H1 (cell line): Measurements from ENCODE around the gene PPFIA4. TPM values are rescaled to one million over a fixed set of nuclear protein-coding genes. Genes with fewer than 3 reads are reported as not detected.
A peak's percentile ranks its signal among the peaks of the same experiment; 100 is the strongest.

Source experiments
- CTCF ChIA-PET: fragments of 300-600 bp; sonication (Branson Sonifier 250); formaldehyde crosslinking; loops from one replicate; lab custom pipeline; 2021; ENCODE audit not compliant: partially characterized antibody; lab: Charles Lee
- POLR2A ChIA-PET: fragments of 300-600 bp; sonication (Branson Sonifier 250); formaldehyde crosslinking; loops from one replicate; lab custom pipeline; 2021; ENCODE audit warnings: inconsistent platforms; ENCODE audit not compliant: partially characterized antibody; lab: Charles Lee
- DNase-seq, 2 experiments: peaks; one replicate each; pipeline versions ENCODE4 v3.0.0 to v3.0.0-alpha.2; 2010 to 2022; ENCODE audit warnings: low spot score in 2 of 2, low read depth in 1 of 2, mixed read lengths in 1 of 2
- FAIRE-seq: peaks from 2 replicates; lab custom pipeline; 2011; peaks lifted over from hg19 to GRCh38; lab: Jason Lieb, UNC
- H2AFZ ChIP-seq: 2 replicates; pipeline ENCODE4 v1.8.1; 2012; ENCODE audit warnings: low read length, inconsistent platforms
- H2AK5ac ChIP-seq: 2 replicates; pipeline ENCODE4 v1.6.1; 2013; ENCODE audit warnings: low read depth, low read length
- H2BK120ac ChIP-seq: replicated peaks from 2 replicates; pipeline ENCODE3; 2013; ENCODE audit warnings: low read depth, low read length, inconsistent platforms
- H2BK12ac ChIP-seq: 2 replicates; pipeline ENCODE4 v1.6.1; 2013; ENCODE audit warnings: low read depth, low read length
- H2BK15ac ChIP-seq: 2 replicates; pipeline ENCODE4 v1.6.1; 2013; ENCODE audit warnings: low read length
- H2BK20ac ChIP-seq: 2 replicates; pipeline ENCODE4 v1.6.1; 2013; ENCODE audit warnings: low read length
- H2BK5ac ChIP-seq: 2 replicates; pipeline ENCODE4 v1.6.1; 2013; ENCODE audit warnings: low read depth, low read length
- H3K14ac ChIP-seq: 2 replicates; pipeline ENCODE4 v1.6.1; 2013; ENCODE audit warnings: inconsistent platforms; ENCODE audit not compliant: insufficient read length
- H3K18ac ChIP-seq: 2 replicates; pipeline ENCODE4 v1.6.1; 2013; ENCODE audit warnings: low read length; ENCODE audit errors: extremely low read depth
- H3K23ac ChIP-seq: 2 replicates; pipeline ENCODE4 v1.6.1; 2013; ENCODE audit warnings: inconsistent platforms; ENCODE audit not compliant: insufficient read length
- H3K23me2 ChIP-seq: 2 replicates; pipeline ENCODE4 v1.6.1; 2013; ENCODE audit warnings: low read depth, low read length
- H3K27ac ChIP-seq: 2 replicates; pipeline ENCODE4 v1.6.1; 2011; ENCODE audit warnings: low read depth, low read length, inconsistent platforms
- H3K27me3 ChIP-seq, 4 experiments: replicated peaks in 1 of 4; 1 replicate in 1 of 4; 2 replicates in 3 of 4; pipeline versions ENCODE4 v1.6.1 to v1.8.1; 2011 to 2013; ENCODE audit warnings: low read length in 3 of 4, mild to moderate bottlenecking in 3 of 4, inconsistent platforms in 2 of 4, mixed read lengths in 2 of 4, moderate library complexity in 1 of 4; ENCODE audit not compliant: control insufficient read depth in 3 of 4, insufficient read depth in 3 of 4; ENCODE audit errors: extremely low read depth in 1 of 4
- H3K36me3 ChIP-seq, 4 experiments: 2 replicates each; pipeline versions ENCODE4 v1.6.1 to v1.8.1; 2011 to 2013; ENCODE audit warnings: mild to moderate bottlenecking in 4 of 4, low read length in 3 of 4, moderate library complexity in 2 of 4, control low read depth in 1 of 4, inconsistent platforms in 1 of 4; ENCODE audit not compliant: insufficient read depth in 4 of 4, control insufficient read depth in 2 of 4
- H3K4ac ChIP-seq: replicated peaks from 2 replicates; pipeline ENCODE3; 2013; ENCODE audit warnings: low read length, low read depth, mixed read lengths, inconsistent platforms; ENCODE audit not compliant: insufficient read length
- H3K4me1 ChIP-seq, 4 experiments: replicated peaks in 1 of 4; 1 replicate in 1 of 4; 2 replicates in 3 of 4; pipeline versions ENCODE4 v1.6.1 to v1.8.1; 2011 to 2013; ENCODE audit warnings: low read length in 3 of 4, inconsistent platforms in 2 of 4, mixed read lengths in 1 of 4; ENCODE audit not compliant: insufficient read depth in 4 of 4, control insufficient read depth in 3 of 4
- H3K4me2 ChIP-seq, 2 experiments: 2 replicates each; pipeline versions ENCODE4 v1.6.1 to v1.8.1; 2011 to 2013; ENCODE audit warnings: low read depth in 2 of 2, low read length in 2 of 2, control low read depth in 1 of 2, inconsistent platforms in 1 of 2, mild to moderate bottlenecking in 1 of 2; ENCODE audit not compliant: insufficient read depth in 1 of 2
- H3K4me3 ChIP-seq, 4 experiments: fragments of 200-600, 300-600 bp in 1 of 4; sonication (generic), shearing (Covaris generic), sonication (Bioruptor Twin) in 1 of 4; 2 replicates each; pipeline versions ENCODE4 v1.5.1 to v1.8.1; 2011 to 2016; ENCODE audit warnings: low read length in 4 of 4, low read depth in 3 of 4, control low read depth in 2 of 4, inconsistent platforms in 2 of 4, mild to moderate bottlenecking in 2 of 4, mixed read lengths in 1 of 4, moderate library complexity in 1 of 4; ENCODE audit not compliant: insufficient read depth in 2 of 4; ENCODE audit errors: extremely low read depth in 1 of 4
- H3K56ac ChIP-seq: replicated peaks from 2 replicates; pipeline ENCODE3; 2013; ENCODE audit warnings: low read depth, mild to moderate bottlenecking, mixed read lengths, low read length, inconsistent platforms; ENCODE audit not compliant: insufficient read length
- H3K79me1 ChIP-seq: 2 replicates; pipeline ENCODE4 v1.6.1; 2013; ENCODE audit warnings: low read depth, low read length, control low read depth
- H3K79me2 ChIP-seq, 2 experiments: 2 replicates each; pipeline versions ENCODE4 v1.6.1 to v1.8.1; 2012 to 2013; ENCODE audit warnings: low read length in 2 of 2, mild to moderate bottlenecking in 2 of 2, inconsistent platforms in 1 of 2; ENCODE audit not compliant: insufficient read depth in 2 of 2, control insufficient read depth in 1 of 2
- H3K9ac ChIP-seq, 4 experiments: replicated peaks in 1 of 4; 1 replicate in 1 of 4; 2 replicates in 3 of 4; pipeline versions ENCODE4 v1.6.1 to v1.8.1; 2011 to 2013; ENCODE audit warnings: low read depth in 3 of 4, low read length in 3 of 4, control low read depth in 2 of 4, mild to moderate bottlenecking in 2 of 4, moderate library complexity in 2 of 4, inconsistent platforms in 1 of 4; ENCODE audit errors: extremely low read depth in 1 of 4
- H3K9me3 ChIP-seq, 2 experiments: 2 replicates each; pipeline versions ENCODE4 v1.6.1 to v1.8.1; 2012 to 2013; ENCODE audit warnings: mild to moderate bottlenecking in 2 of 2, moderate library complexity in 2 of 2, control low read depth in 1 of 2, inconsistent platforms in 1 of 2, low read depth in 1 of 2, low read length in 1 of 2, mixed read lengths in 1 of 2; ENCODE audit not compliant: insufficient read depth in 2 of 2
- H4K20me1 ChIP-seq, 2 experiments: replicated peaks in 1 of 2; 2 replicates each; pipeline versions ENCODE3 to v1.8.1; 2011 to 2013; ENCODE audit warnings: inconsistent platforms in 2 of 2, low read length in 2 of 2, mild to moderate bottlenecking in 1 of 2; ENCODE audit not compliant: insufficient read depth in 2 of 2, control insufficient read depth in 1 of 2
- H4K5ac ChIP-seq: 2 replicates; pipeline ENCODE4 v1.6.1; 2013; ENCODE audit warnings: low read length, low read depth, mixed read lengths, inconsistent platforms; ENCODE audit not compliant: insufficient read length
- H4K8ac ChIP-seq: 2 replicates; pipeline ENCODE4 v1.8.0; 2013; ENCODE audit warnings: mild to moderate bottlenecking, moderate library complexity, low read length, inconsistent platforms; ENCODE audit not compliant: insufficient read depth; ENCODE audit errors: extremely low read depth
- H4K91ac ChIP-seq: replicated peaks from 2 replicates; pipeline ENCODE3; 2013; ENCODE audit warnings: low read length, mixed read lengths, inconsistent platforms; ENCODE audit not compliant: insufficient read length
- ASH2L ChIP-seq: fragments of 200-600, 300-600 bp; sonication (generic); IDR thresholded peaks from one replicate; pipeline ENCODE4 v1.7.1; 2017; ENCODE audit warnings: low read length
- BRCA1 ChIP-seq: IDR thresholded peaks from 2 replicates; pipeline ENCODE4 v1.6.1; 2012; ENCODE audit warnings: low read depth, low read length, improper control_type of control experiment
- CEBPB ChIP-seq: IDR thresholded peaks from 2 replicates; pipeline ENCODE4 v1.6.1; 2012; ENCODE audit warnings: low read depth, low read length
- EZH2 ChIP-seq: fragments of 200-600 bp; sonication (generic); IDR thresholded peaks from 2 replicates; pipeline ENCODE4 v1.7.1; 2012; ENCODE audit warnings: low read depth, mild to moderate bottlenecking, moderate library complexity, low read length, inconsistent platforms; ENCODE audit not compliant: severe bottlenecking
- RNF2 ChIP-seq: fragments of 200-900, 300-1000 bp; sonication (generic); IDR thresholded peaks from 2 replicates; pipeline ENCODE4 v1.7.1; 2016; ENCODE audit warnings: borderline replicate concordance, low read depth, mild to moderate bottlenecking, antibody characterized with exemption, low read length; ENCODE audit not compliant: poor library complexity, severe bottlenecking; ENCODE audit errors: missing control alignments
- SIN3A ChIP-seq, 2 experiments: IDR thresholded peaks in 1 of 2; conservative IDR thresholded peaks in 1 of 2; 2 replicates each; pipeline ENCODE4 v1.6.1; 2011 to 2012; ENCODE audit warnings: low read length in 2 of 2, improper control_type of control experiment in 1 of 2, low read depth in 1 of 2, mild to moderate bottlenecking in 1 of 2
- SRF ChIP-seq: IDR thresholded peaks from 2 replicates; pipeline ENCODE4 v1.6.1; 2011; ENCODE audit warnings: mild to moderate bottlenecking, low read depth, low read length, moderate library complexity
- TAF1 ChIP-seq: IDR thresholded peaks from 2 replicates; pipeline ENCODE4 v1.6.1; 2011; ENCODE audit warnings: mild to moderate bottlenecking, low read depth, low read length
- TCF12 ChIP-seq: IDR thresholded peaks from 2 replicates; pipeline ENCODE4 v1.6.1; 2011; ENCODE audit warnings: low read depth, mild to moderate bottlenecking, low read length
- TEAD4 ChIP-seq: IDR thresholded peaks from 2 replicates; pipeline ENCODE4 v1.6.1; 2012; ENCODE audit warnings: low read depth, low read length, inconsistent platforms, mixed read lengths
- WGBS, 2 experiments: shearing (Covaris generic) in 1 of 2; methylation state at CpG; one replicate each; pipeline versions ENCODE4 v1.1.6 to v1.1.7; 2013 to 2015; ENCODE audit warnings: low lambda C conversion rate in 2 of 2, mixed read lengths in 2 of 2, inconsistent platforms in 1 of 2, low coverage in 1 of 2, missing lambda C conversion rate in 1 of 2; ENCODE audit not compliant: insufficient replicate concordance in 2 of 2, insufficient coverage in 1 of 2, insufficient read length in 1 of 2; ENCODE audit errors: extremely low coverage in 1 of 2, missing lambda C conversion rate in 1 of 2; 5-methylcytosine and 5-hydroxymethylcytosine counted together
- polyA plus RNA-seq, 7 experiments: library from polyadenylated mRNA; depleted of rRNA in 3 of 7; stranded (reverse) in 5 of 7; unstranded in 2 of 7; fragments of >200 nt in 5 of 7; fragments of 200-250 nt in 2 of 7; gene quantifications; 1 replicate in 5 of 7; 2 replicates in 1 of 7; 4 replicates in 1 of 7; pipeline versions ENCODE4 v1.2.1 to v1.2.3, GENCODE V29; 2011 to 2013; ENCODE audit warnings: missing spikeins in 2 of 7, mixed read lengths in 2 of 7
- total RNA-seq: library from RNA; stranded (reverse); fragmentation: NEBNext Ultra II Directional; extraction: Animal tissue kit (Norgen Biotek cat#: 25700); gene quantifications from 2 replicates; pipeline ENCODE4 v1.2.1, GENCODE V29; 2021
- TF ChIP-seq, protein P1 (sequence below): IDR thresholded peaks from 2 replicates; pipeline ENCODE4 v1.6.1; 2012; ENCODE audit warnings: inconsistent platforms

PPFIA4 gene
- total and polyA plus RNA-seq, 2 of the 8 experiments (the other 6 are each of a cell fraction or from before 2014, with no cell fraction given) = 9.0 to 9.9 TPM

GRCh38 chr1:203045336-203045735 lies 19.0 kb downstream of the PPFIA4 start:
- no peaks in the 10 kb centered on the region for H3K27me3 ChIP-seq
- H3K4me2 ChIP-seq = no peak overlapping the region
- no peaks in the 10 kb centered on the region; a peak in 2 of 8 replicates for H3K36me3 ChIP-seq
- no peak overlapping the region for H2BK120ac ChIP-seq
- no peak overlapping the region for H4K91ac ChIP-seq
- DNase-seq = no peak
- no peak overlapping the region for H2AFZ ChIP-seq
- no peak overlapping the region for H4K5ac ChIP-seq
- no peak overlapping the region for H2AK5ac ChIP-seq
- H3K4ac ChIP-seq = no peak overlapping the region
- no peak overlapping the region for H3K4me3 ChIP-seq
- no peak overlapping the region; the same call in 1 of the 2 replicates for H3K18ac ChIP-seq
- H3K23ac ChIP-seq = no peak overlapping the region
- no peak for FAIRE-seq
- H3K79me2 ChIP-seq = no peaks in the 10 kb centered on the region
- H2BK5ac ChIP-seq = no peak overlapping the region
- ChIA-PET CTCF (interaction anchor here (1.8 to 49.7 kb wide), 8 partner anchors 3 to 224 kb away, joined by 5 to 1089 read pairs (median 210); partner anchors contain the start of genes ADORA1, MYBPH, MYOG and PPFIA4), POLR2A (interaction anchor here (1.1 kb wide), 1 partner anchor 20 kb away, joined by 3 read pairs; no protein-coding TSS in a partner anchor)
- H3K79me1 ChIP-seq = 0 out of 2 replicates have a peak, but pooled peaks cover 4% of the 10 kb centered on the region
- peaks cover 0 to 14% (median 4%) of the 10 kb centered on the region in 4 experiments; a peak in 6 of 7 replicates for H3K4me1 ChIP-seq
- no peak overlapping the region for H3K27ac ChIP-seq
- H3K14ac ChIP-seq = no peak overlapping the region
- H2BK12ac ChIP-seq = no peak overlapping the region
- H3K9me3 ChIP-seq = no peaks in the 10 kb centered on the region
- 89% methylated on average over 17 of the region's 17 CpGs; no CpG with 5 or more reads in 1 of the 2 experiments for WGBS, 2 experiments
- no peak overlapping the region for H3K56ac ChIP-seq
- H2BK20ac ChIP-seq = no peak overlapping the region
- no peaks in the 10 kb centered on the region for H4K20me1 ChIP-seq
- no peak overlapping the region for H3K9ac ChIP-seq
- no peaks in the 10 kb centered on the region for H3K23me2 ChIP-seq
- peak overlapping the region; percentile 39; the same call in 1 of the 2 replicates for H4K8ac ChIP-seq
- TF ChIP-seq TCF12 = no peak
- no peak for TF ChIP-seq ASH2L
- no peak for TF ChIP-seq EZH2
- TF ChIP-seq, protein P1, sequence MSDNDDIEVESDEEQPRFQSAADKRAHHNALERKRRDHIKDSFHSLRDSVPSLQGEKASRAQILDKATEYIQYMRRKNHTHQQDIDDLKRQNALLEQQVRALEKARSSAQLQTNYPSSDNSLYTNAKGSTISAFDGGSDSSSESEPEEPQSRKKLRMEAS = no peak
- TF ChIP-seq SRF = no peak
- no peak for TF ChIP-seq BRCA1
- TF ChIP-seq SIN3A (conservative IDR thresholded peaks at IDR 0.05 in 1 of 2, IDR thresholded peaks at IDR 0.05 in 1 of 2; ENCODE audit: low read depth in 1 of 2, low read length in 2 of 2) = no peak
- no peak for TF ChIP-seq RNF2
- TF ChIP-seq TAF1 = no peak
- TF ChIP-seq TEAD4 = no peak
- no peak for TF ChIP-seq CEBPB
- H2BK15ac ChIP-seq = no peak overlapping the region
